Uterus (tissue), 4 donors: ENCODE results near the gene ASH1L. TPM values are rescaled to one million over a fixed set of nuclear protein-coding genes. Genes with fewer than 3 reads are reported as not detected.
"Not testable (repeated sequence)": the region's sequence is repeated elsewhere in the genome, so short reads cannot be mapped to it uniquely, and the experiment has no call there.

Experiments
- DNase-seq, 2 donors: peaks; one replicate each; pipeline ENCODE4 v3.0.0-alpha.2; 2019 to 2020
- H3K27ac ChIP-seq, 2 donors: fragments of 200-600 bp; sonication (generic); 1 replicate in 1 of 2; 2 replicates in 1 of 2; pipeline ENCODE4 v1.5.1; 2016 to 2018
- H3K27me3 ChIP-seq, 2 donors: fragments of 200-600 bp; sonication (generic); one replicate each; pipeline ENCODE4 v1.5.1; 2018 to 2019; ENCODE audit warnings: control low read depth in 1 of 2
- H3K36me3 ChIP-seq, 2 donors: fragments of 200-600 bp; sonication (generic); one replicate each; pipeline ENCODE4 v1.5.1; 2019; ENCODE audit warnings: control low read depth in 1 of 2
- H3K4me1 ChIP-seq, 2 donors: fragments of 200-600 bp; sonication (generic); one replicate each; pipeline ENCODE4 v1.5.1; 2018 to 2019; ENCODE audit warnings: control low read depth in 1 of 2
- H3K4me3 ChIP-seq, 2 donors: fragments of 200-600 bp; sonication (generic); 1 replicate in 1 of 2; 2 replicates in 1 of 2; pipeline ENCODE4 v1.5.1; 2018 to 2019; ENCODE audit warnings: mild to moderate bottlenecking in 1 of 2
- H3K9me3 ChIP-seq, 2 donors: fragments of 200-600 bp; sonication (generic); one replicate each; pipeline ENCODE4 v1.5.1; 2019; ENCODE audit warnings: control low read depth in 1 of 2
- POLR2A ChIP-seq, 2 donors: fragments of 450-650 bp; IDR thresholded peaks; one replicate each; pipeline ENCODE4 v1.6.1; 2016; ENCODE audit warnings: antibody characterized with exemption in 2 of 2, mild to moderate bottlenecking in 1 of 2, moderate library complexity in 1 of 2
- intact Hi-C: fragments of 100-400 bp; cut with DNase I; formaldehyde crosslinking; loops from one replicate; pipeline ENCODE4 v1.15.1; 2023; ENCODE audit warnings: low total_unique reads
- total RNA-seq, 4 donors: library from RNA; depleted of rRNA in 3 of 4; stranded (reverse); fragments of >200 nt in 3 of 4; gene quantifications; one replicate each; pipeline versions ENCODE4 v1.1.0 to v1.2.4, GENCODE V29; 2014 to 2023
- TF ChIP-seq, protein P1 (sequence below), 4 experiments: fragments of 200-600 bp in 2 of 4; fragments of 450-650 bp in 2 of 4; sonication (generic) in 2 of 4; IDR thresholded peaks; one replicate each; pipeline ENCODE4 v1.5.1; 2016 to 2019; ENCODE audit warnings: antibody characterized with exemption in 4 of 4, mild to moderate bottlenecking in 2 of 4, moderate library complexity in 1 of 4
- donor health status: DM: yes; HTN: yes; CAD: no.

Gene ASH1L
- total RNA-seq, 4 donors from 2014 or later = 48.9 to 159 (median 99.8) TPM

- intact Hi-C loops = no loop called here
- TF ChIP-seq, protein P1, sequence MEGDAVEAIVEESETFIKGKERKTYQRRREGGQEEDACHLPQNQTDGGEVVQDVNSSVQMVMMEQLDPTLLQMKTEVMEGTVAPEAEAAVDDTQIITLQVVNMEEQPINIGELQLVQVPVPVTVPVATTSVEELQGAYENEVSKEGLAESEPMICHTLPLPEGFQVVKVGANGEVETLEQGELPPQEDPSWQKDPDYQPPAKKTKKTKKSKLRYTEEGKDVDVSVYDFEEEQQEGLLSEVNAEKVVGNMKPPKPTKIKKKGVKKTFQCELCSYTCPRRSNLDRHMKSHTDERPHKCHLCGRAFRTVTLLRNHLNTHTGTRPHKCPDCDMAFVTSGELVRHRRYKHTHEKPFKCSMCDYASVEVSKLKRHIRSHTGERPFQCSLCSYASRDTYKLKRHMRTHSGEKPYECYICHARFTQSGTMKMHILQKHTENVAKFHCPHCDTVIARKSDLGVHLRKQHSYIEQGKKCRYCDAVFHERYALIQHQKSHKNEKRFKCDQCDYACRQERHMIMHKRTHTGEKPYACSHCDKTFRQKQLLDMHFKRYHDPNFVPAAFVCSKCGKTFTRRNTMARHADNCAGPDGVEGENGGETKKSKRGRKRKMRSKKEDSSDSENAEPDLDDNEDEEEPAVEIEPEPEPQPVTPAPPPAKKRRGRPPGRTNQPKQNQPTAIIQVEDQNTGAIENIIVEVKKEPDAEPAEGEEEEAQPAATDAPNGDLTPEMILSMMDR (IDR thresholded peaks at IDR 0.05) = no peak
- no peak for TF ChIP-seq POLR2A (IDR thresholded peaks at IDR 0.05)
- DNase-seq = no peak
These were observed 44.1 kb downstream of the ASH1L start for GRCh38 chr1:155518484-155518883.

DNA sequence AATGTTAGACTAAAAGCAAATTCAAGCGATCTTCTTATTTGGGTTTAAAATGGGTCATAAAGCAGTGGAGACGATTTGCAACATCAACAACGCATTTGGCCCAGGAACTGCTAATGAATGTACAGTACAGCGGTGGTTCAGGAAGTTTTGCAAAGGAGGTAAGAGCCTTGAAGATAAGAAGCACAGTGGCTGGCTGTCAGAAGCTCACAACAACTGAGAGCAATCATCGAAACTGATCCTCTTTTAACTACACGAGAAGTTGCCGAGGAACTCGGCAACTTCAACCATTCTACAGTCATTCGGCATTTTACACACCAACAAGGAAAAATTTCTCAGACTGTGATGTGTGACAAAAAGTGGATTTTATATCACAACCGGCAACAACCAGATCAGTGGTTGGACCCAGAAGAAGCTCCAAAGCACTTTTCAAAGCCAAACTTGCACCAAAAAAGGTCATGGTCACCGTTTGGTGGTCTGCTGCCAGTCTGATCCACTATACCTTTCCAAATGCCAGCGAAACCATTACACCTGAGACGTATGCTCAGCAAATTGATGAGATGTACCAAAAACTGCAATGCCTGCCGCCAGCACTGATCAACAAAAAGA, 47.9 kb downstream of the ASH1L start:
- DNase-seq = no peak
- H3K4me1 ChIP-seq = no peaks in the 10 kb centered on the region
- no peak for TF ChIP-seq POLR2A (IDR thresholded peaks at IDR 0.05)
- TF ChIP-seq, protein P1 (IDR thresholded peaks at IDR 0.05) = no peak
- no peak overlapping the region for H3K4me3 ChIP-seq
- no peaks in the 10 kb centered on the region for H3K27me3 ChIP-seq
- no peaks in the 10 kb centered on the region for H3K9me3 ChIP-seq
- H3K36me3 ChIP-seq = no peaks in the 10 kb centered on the region
- intact Hi-C loops = no loop called here
- H3K27ac ChIP-seq = no peak overlapping the region

More at GRCh38 chr1:155518484-155518883, 44.1 kb downstream of the ASH1L start:
- H3K36me3 ChIP-seq = no peaks in the 10 kb centered on the region
- no peak overlapping the region for H3K27ac ChIP-seq
- no peak overlapping the region for H3K4me3 ChIP-seq
- H3K27me3 ChIP-seq = no peaks in the 10 kb centered on the region
- no peaks in the 10 kb centered on the region for H3K4me1 ChIP-seq
- no peaks in the 10 kb centered on the region for H3K9me3 ChIP-seq

GRCh38 chr1:155513300-155513916, 49.2 kb downstream of the ASH1L start:
- DNase-seq = no peak
- Histone ChIP-seq H3K4me3 (no peak overlapping the region), H3K27ac (no peak overlapping the region), H3K36me3 (no peaks in the 10 kb centered on the region), H3K9me3 (no peaks in the 10 kb centered on the region), H3K27me3 (no peaks in the 10 kb centered on the region), H3K4me1 (no peaks in the 10 kb centered on the region)
- intact Hi-C loops = no loop called here
- TF ChIP-seq, protein P1 (IDR thresholded peaks at IDR 0.05) = no peak
- TF ChIP-seq POLR2A (IDR thresholded peaks at IDR 0.05) = no peak

DNA sequence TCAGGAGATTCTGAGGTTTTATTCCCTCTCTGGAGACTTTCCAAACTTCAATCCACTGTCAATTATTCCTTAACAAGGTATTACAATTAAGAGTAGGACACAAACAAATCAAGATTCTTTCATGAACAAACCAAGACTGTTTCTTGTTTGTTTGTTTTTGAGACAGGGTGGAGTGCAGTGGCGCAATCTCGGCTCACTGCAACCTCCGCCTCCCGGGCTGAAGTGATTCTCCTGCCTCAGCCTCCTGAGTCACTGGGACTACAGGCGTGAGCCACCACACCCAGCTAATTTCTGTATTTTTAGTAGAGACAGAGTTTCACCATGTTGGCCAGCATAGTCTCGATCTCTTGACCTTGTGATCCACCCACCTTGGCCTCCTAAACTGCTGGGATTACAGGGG, 51.2 kb downstream of the ASH1L start:
- H3K27ac ChIP-seq, intact Hi-C loops, DNase-seq, H3K36me3 ChIP-seq, H3K4me3 ChIP-seq, H3K9me3 ChIP-seq, H3K4me1 ChIP-seq, H3K27me3 ChIP-seq: not testable (repeated sequence)

DNA sequence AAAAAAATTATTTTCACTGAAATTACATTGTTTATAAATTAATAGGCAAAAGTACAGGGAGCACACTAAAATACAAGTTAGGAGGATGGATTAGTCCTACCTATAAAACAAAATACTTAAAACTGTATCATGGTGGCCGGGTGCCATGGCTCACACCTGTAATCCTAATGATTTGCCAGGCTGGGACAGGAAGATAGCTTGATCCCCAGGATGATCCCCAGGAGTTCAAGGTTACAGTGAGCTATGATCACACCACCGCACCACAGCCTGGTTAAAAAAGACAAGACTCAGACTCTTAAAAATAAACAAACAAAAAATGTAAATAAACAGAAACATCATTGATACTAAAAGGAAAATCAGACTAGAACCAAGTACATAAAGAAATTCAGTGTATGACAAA, 53.5 kb downstream of the ASH1L start:
- Histone ChIP-seq H3K9me3 (no peaks in the 10 kb centered on the region), H3K27me3 (no peaks in the 10 kb centered on the region), H3K4me3 (no peak overlapping the region), H3K4me1 (no peaks in the 10 kb centered on the region), H3K27ac (no peak overlapping the region), H3K36me3 (no peaks in the 10 kb centered on the region)
- intact Hi-C loops = no loop called here
- no peak for DNase-seq
- TF ChIP-seq, protein P1 (IDR thresholded peaks at IDR 0.05) = no peak
- TF ChIP-seq POLR2A (IDR thresholded peaks at IDR 0.05) = no peak
